ENCODE measurements around the gene CDH22. TPM values are rescaled to one million over a fixed set of nuclear protein-coding genes. Genes with fewer than 3 reads are reported as not detected.

The CDH22 gene
- total RNA-seq, 1 donor from 2014 or later: 0.18 TPM

DNA sequence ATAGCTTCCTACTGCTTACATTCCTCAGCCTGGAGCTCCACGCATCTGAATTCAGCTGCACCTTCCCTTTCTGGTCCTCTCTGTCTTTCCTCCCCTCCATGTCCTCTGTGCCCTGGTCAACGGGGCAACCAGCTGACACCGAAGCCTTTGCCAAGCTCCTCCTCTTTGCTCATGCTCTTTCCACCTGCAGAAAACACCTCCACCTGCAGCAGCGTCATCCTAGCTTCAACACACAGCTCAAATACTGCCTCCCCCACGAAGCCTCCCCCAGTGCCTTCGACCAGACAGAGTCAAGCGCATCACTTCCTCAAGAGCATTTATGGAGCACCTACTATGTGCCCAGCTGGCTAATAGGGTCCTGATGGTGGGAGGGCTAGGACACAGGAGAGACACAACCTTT lies 9.2 kb downstream of the CDH22 start:
- Mint-ChIP-seq H3K4me3 (no peak overlapping the region), H3K27ac (no peak overlapping the region), H3K9me3 (no peaks in the 10 kb centered on the region), H3K27me3 (ENCODE audit: low read depth) (peaks cover 92% of the 10 kb centered on the region), H3K4me1 (no peaks in the 10 kb centered on the region), H3K36me3 (no peaks in the 10 kb centered on the region)
- no peak for DNase-seq (ENCODE audit: low spot score in 2 of 2, unreplicated experiment in 2 of 2)
- TF ChIP-seq CTCF (IDR thresholded peaks at IDR 0.05; ENCODE audit: unreplicated experiment): no peak

DNA sequence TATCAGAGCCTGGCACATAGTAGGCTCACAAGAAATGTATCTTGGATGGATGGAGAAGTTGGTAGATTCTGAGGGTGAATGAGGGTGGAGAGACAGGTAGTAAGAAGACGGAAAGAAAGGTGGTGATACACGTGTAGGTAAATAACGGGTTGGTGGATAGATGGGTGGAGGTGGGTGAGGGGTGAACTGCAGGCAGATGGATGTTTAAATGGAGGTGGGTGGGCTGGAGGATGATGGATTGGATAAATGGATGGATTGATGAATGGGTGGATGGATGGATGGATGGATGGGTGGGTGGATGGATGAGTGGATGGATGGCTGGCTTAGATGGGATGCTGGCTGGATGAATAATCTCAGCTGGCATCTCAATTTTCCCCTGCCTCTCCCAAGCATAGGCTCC lies 9.9 kb downstream of the CDH22 start:
- no peak for DNase-seq (ENCODE audit: low spot score in 2 of 2, unreplicated experiment in 2 of 2)
- no peak for TF ChIP-seq CTCF (IDR thresholded peaks at IDR 0.05; ENCODE audit: unreplicated experiment)
- peaks cover 87% of the 10 kb centered on the region for H3K27me3 Mint-ChIP-seq (ENCODE audit: low read depth)
- H3K36me3 Mint-ChIP-seq: no peaks in the 10 kb centered on the region
- no peaks in the 10 kb centered on the region for H3K9me3 Mint-ChIP-seq
- H3K4me1 Mint-ChIP-seq: no peaks in the 10 kb centered on the region
- no peak overlapping the region for H3K27ac Mint-ChIP-seq
- no peak overlapping the region for H3K4me3 Mint-ChIP-seq

GRCh38 chr20:46296526-46297250 lies 11.6 kb downstream of the CDH22 start:
- H3K9me3 Mint-ChIP-seq: no peaks in the 10 kb centered on the region
- no peak for TF ChIP-seq CTCF (IDR thresholded peaks at IDR 0.05; ENCODE audit: unreplicated experiment)
- H3K27ac Mint-ChIP-seq: no peak overlapping the region
- H3K4me3 Mint-ChIP-seq: no peak overlapping the region
- peaks cover 84% of the 10 kb centered on the region for H3K27me3 Mint-ChIP-seq (ENCODE audit: low read depth)
- no peaks in the 10 kb centered on the region for H3K4me1 Mint-ChIP-seq
- H3K36me3 Mint-ChIP-seq: no peaks in the 10 kb centered on the region
- no peak for DNase-seq (ENCODE audit: low spot score in 2 of 2, unreplicated experiment in 2 of 2)

DNA sequence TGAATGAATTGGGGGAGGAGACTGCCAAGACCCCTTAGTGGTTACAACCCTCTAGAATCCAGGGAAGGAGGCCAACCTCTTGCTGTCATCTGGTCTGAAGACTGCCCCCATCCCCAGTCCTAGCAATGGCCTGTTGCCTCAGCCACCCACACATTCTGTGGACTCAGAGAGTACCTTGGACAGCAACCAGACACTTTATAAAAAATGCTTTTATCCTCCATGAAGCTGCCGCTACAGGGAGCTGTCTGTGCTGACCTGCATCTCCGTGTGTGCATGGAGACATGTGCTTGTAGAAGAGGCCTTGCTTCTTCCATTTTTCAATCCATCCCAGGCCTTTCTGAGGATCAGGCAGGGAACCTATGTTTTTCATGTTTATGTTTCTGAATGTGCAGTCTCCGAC lies 15.2 kb downstream of the CDH22 start:
- H3K27ac Mint-ChIP-seq: no peak overlapping the region
- no peaks in the 10 kb centered on the region for H3K9me3 Mint-ChIP-seq
- no peak overlapping the region for H3K4me3 Mint-ChIP-seq
- H3K27me3 Mint-ChIP-seq (ENCODE audit: low read depth): peaks cover 59% of the 10 kb centered on the region
- H3K36me3 Mint-ChIP-seq: no peaks in the 10 kb centered on the region
- H3K4me1 Mint-ChIP-seq: no peaks in the 10 kb centered on the region
- no peak for DNase-seq (ENCODE audit: low spot score in 2 of 2, unreplicated experiment in 2 of 2)
- no peak for TF ChIP-seq CTCF (IDR thresholded peaks at IDR 0.05; ENCODE audit: unreplicated experiment)

GRCh38 chr20:46291401-46291800 lies 16.9 kb downstream of the CDH22 start:
- peaks cover 42% of the 10 kb centered on the region for H3K27me3 Mint-ChIP-seq (ENCODE audit: low read depth)
- TF ChIP-seq CTCF (IDR thresholded peaks at IDR 0.05; ENCODE audit: unreplicated experiment): no peak
- no peak for DNase-seq (ENCODE audit: low spot score in 2 of 2, unreplicated experiment in 2 of 2)
- no peaks in the 10 kb centered on the region for H3K9me3 Mint-ChIP-seq
- no peak overlapping the region for H3K4me3 Mint-ChIP-seq
- H3K36me3 Mint-ChIP-seq: no peaks in the 10 kb centered on the region
- H3K27ac Mint-ChIP-seq: no peak overlapping the region
- no peaks in the 10 kb centered on the region for H3K4me1 Mint-ChIP-seq

All from mesothelial cell of epicardium (in vitro differentiated cells).